ENCODE data around the gene HCN2. TPM values are rescaled to one million over a fixed set of nuclear protein-coding genes. Genes with fewer than 3 reads are reported as not detected.

The HCN2 gene
- total RNA-seq, 1 experiment from 2014 or later = 13.1 TPM

- Histone ChIP-seq H3K36me3 (ENCODE audit: insufficient read depth, low read length, poor library complexity, severe bottlenecking) (peaks cover 53% of the 10 kb centered on the region), H3K4me1 (ENCODE audit: insufficient read depth, low read length, poor library complexity, severe bottlenecking) (no peaks in the 10 kb centered on the region), H3K9me3 (ENCODE audit: low read depth, low read length, poor library complexity, severe bottlenecking) (no peaks in the 10 kb centered on the region), H3K27ac (ENCODE audit: low read depth, low read length, poor library complexity, severe bottlenecking) (no peak overlapping the region), H3K27me3 (replicated peaks; ENCODE audit: insufficient read depth, low read depth, low read length, poor library complexity) (no peaks in the 10 kb centered on the region), H3K4me3 (ENCODE audit: low read depth, low read length, poor library complexity, severe bottlenecking) (no peak overlapping the region)
- intact Hi-C loops (cut with micrococcal nuclease; ENCODE audit: unreplicated experiment) = no loop called here
- CTCF ChIA-PET = no interaction called here
- BruUV-seq (replicated peaks) = no TSS peak
- POLR2A ChIA-PET (ENCODE audit: low non-redundant PET) = no interaction called here
- DNase-seq (ENCODE audit: low spot score) = no peak
- no peak for TF ChIP-seq CTCF (conservative IDR thresholded peaks at IDR 0.05; ENCODE audit: low read depth, low read length)
Observed at GRCh38 chr19:581399-582111, 8.1 kb upstream of the HCN2 start.

- DNase-seq (ENCODE audit: low spot score) = no peak
- no peaks in the 10 kb centered on the region for H3K9me3 ChIP-seq (ENCODE audit: low read depth, low read length, poor library complexity, severe bottlenecking)
- peaks cover 51% of the 10 kb centered on the region for H3K36me3 ChIP-seq (ENCODE audit: insufficient read depth, low read length, poor library complexity, severe bottlenecking)
- H3K27ac ChIP-seq (ENCODE audit: low read depth, low read length, poor library complexity, severe bottlenecking) = no peak overlapping the region
- no peaks in the 10 kb centered on the region for H3K27me3 ChIP-seq (replicated peaks; ENCODE audit: insufficient read depth, low read depth, low read length, poor library complexity)
- POLR2A ChIA-PET (ENCODE audit: low non-redundant PET) = no interaction called here
- H3K4me1 ChIP-seq (ENCODE audit: insufficient read depth, low read length, poor library complexity, severe bottlenecking) = no peaks in the 10 kb centered on the region
- CTCF ChIA-PET = no interaction called here
- TF ChIP-seq CTCF (conservative IDR thresholded peaks at IDR 0.05; ENCODE audit: low read depth, low read length) (no peak), EZH2 (IDR thresholded peaks at IDR 0.05; ENCODE audit: borderline replicate concordance, low read depth, low read length, poor library complexity, severe bottlenecking) (no peak)
- TSS peak; percentile 99 for BruUV-seq (replicated peaks)
- no peak overlapping the region for H3K4me3 ChIP-seq (ENCODE audit: low read depth, low read length, poor library complexity, severe bottlenecking)
- intact Hi-C loops (cut with micrococcal nuclease; ENCODE audit: unreplicated experiment) = no loop called here
Observed at GRCh38 chr19:582497-583197, 7.0 kb upstream of the HCN2 start.

- POLR2A ChIA-PET (ENCODE audit: low non-redundant PET) = no interaction called here
- peaks cover 44% of the 10 kb centered on the region for H3K36me3 ChIP-seq (ENCODE audit: insufficient read depth, low read length, poor library complexity, severe bottlenecking)
- CTCF ChIA-PET = no interaction called here
- DNase-seq (ENCODE audit: low spot score) = no peak
- BruUV-seq (replicated peaks) = no TSS peak
- no peak overlapping the region for H3K27ac ChIP-seq (ENCODE audit: low read depth, low read length, poor library complexity, severe bottlenecking)
- H3K27me3 ChIP-seq (replicated peaks; ENCODE audit: insufficient read depth, low read depth, low read length, poor library complexity) = no peaks in the 10 kb centered on the region
- intact Hi-C loops (cut with micrococcal nuclease; ENCODE audit: unreplicated experiment) = no loop called here
- no peak overlapping the region for H3K4me3 ChIP-seq (ENCODE audit: low read depth, low read length, poor library complexity, severe bottlenecking)
- H3K9me3 ChIP-seq (ENCODE audit: low read depth, low read length, poor library complexity, severe bottlenecking) = no peaks in the 10 kb centered on the region
- TF ChIP-seq EZH2 (IDR thresholded peaks at IDR 0.05; ENCODE audit: borderline replicate concordance, low read depth, low read length, poor library complexity, severe bottlenecking) (no peak), CTCF (conservative IDR thresholded peaks at IDR 0.05; ENCODE audit: low read depth, low read length) (no peak)
- H3K4me1 ChIP-seq (ENCODE audit: insufficient read depth, low read length, poor library complexity, severe bottlenecking) = peaks cover 3% of the 10 kb centered on the region
Observed at GRCh38 chr19:583198-583967, 6.3 kb upstream of the HCN2 start.

Data from A673 (cell line).